T-helper 1 cell (primary cell): ENCODE measurements around the gene CXCL14.

ENCODE experiments used
- DNase-seq, 5 donors: peaks; one replicate each; pipeline ENCODE4 v3.0.0-alpha.2; 2012 to 2020
- total RNA-seq, 4 donors: gene quantifications; one replicate each; lab custom pipeline; 2026; lab: John Stamatoyannopoulos, UW

Gene CXCL14, protein sequence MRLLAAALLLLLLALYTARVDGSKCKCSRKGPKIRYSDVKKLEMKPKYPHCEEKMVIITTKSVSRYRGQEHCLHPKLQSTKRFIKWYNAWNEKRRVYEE
- 0 reads per million in 4 donors for total RNA-seq

DNA sequence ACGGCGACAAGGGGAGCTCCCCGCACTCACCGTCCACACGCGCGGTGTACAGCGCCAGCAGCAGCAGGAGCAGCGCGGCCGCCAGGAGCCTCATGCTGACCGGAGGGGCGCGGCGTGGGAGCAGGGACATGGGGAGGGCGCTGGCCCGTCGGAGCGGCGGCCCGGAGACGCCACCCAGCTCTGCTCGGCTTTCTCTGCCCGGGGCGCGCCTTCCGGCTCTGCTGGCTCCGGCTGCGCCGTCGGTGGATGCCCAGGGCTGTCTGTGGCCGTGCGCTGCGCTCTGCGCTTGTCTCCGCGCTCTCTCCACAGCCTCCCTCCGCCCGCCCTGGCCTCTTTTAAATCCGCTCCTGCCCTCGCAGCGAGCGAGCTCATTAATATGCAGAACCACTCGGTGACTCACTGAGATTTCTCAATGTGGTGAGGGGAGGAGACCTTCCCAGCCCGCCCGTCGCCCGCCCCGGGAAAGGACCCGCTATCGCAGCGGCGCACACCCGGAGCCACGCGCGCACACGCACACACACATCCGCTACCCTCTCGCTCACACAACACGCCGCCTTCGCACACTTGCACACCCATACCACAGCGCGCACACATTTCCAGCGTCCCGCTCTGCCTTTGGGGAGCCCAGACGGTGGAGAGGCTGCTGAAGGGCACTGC lies at the start of gene CXCL14:
TSS of gene CXCL14 (minus strand) at position 307 of the 657 bp plus-strand sequence. CDS start at position 94, 213 bp downstream.
- no peak for DNase-seq

DNA sequence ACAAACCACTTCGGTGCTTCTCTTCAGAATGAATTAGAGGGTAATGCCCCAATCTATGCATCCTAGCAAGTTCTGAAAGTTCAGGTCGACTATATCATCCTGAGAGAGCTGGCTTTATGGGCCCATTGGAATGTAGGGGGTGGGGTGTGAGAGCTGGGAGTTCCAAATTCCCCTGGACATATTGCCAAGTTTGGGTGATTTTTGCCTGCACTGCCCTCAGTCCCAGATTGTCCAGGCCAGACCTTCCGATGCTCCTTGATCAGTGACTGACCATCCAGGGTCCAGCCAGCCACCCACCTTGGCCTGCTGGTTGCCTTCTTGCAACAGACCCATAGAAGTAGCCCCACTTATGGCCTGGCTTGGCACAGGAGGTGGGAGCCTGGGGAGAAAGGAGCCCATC lies 47.8 kb upstream of the CXCL14 start:
- DNase-seq = no peak

DNA sequence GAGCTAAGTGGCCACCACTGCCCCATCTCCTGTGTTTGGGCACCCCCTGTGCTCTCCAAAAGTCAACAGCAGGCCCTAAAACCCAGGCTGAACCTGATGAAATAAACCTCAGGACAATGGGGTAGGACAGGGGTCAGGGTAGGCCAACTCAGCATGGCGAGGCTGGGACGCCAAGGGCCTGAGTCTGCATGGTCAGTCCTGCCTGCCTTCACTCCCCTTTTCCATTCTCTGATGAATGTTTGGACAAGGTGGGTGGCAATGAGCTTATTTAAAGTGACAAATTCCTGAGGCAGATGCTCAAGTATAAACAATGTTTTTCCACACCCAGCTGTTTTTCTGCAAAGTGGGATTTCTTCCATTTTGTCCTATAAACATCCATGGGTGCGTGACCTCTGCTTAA lies 47.2 kb upstream of the CXCL14 start:
- DNase-seq = no peak

DNA sequence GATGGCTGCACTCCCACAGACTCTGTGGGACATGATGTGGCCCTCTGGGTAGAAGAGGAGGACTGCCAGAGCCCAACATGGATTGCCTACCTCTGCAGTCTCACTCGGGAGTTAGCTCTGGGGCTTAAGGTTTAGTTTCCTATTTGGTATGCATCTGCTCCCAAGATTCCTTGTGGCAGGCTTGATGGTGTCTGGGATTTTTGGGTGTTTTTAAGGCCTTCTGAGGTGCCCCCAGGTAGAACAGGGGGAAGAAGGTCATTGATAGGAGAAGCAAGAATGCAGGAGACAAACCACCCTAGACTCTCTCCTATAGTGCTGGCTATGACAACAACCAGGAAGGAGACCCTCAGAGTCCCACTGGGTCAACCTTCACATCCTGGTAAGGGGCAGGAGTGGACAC lies 46.7 kb upstream of the CXCL14 start:
- DNase-seq = no peak

DNA sequence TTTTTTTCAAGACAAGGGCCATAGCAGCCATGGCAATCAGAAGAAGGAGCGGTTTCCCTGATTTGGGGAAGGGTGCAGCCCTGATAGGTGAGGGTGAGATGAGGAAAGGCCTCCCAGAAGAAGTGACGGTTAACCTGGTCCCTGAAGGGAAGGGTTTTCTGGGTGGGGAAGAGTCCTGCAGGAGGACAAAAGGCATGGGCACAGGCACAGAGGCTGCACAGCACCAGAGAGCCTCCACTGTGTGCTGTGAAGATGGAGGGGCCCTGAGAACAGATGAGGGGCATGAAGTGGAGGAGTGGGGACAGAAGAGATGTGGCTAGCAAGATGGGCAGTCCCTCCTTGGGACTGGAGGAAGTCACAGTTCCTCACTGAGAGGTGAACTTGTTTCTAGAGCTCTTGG lies 46.3 kb upstream of the CXCL14 start:
- no peak for DNase-seq

DNA sequence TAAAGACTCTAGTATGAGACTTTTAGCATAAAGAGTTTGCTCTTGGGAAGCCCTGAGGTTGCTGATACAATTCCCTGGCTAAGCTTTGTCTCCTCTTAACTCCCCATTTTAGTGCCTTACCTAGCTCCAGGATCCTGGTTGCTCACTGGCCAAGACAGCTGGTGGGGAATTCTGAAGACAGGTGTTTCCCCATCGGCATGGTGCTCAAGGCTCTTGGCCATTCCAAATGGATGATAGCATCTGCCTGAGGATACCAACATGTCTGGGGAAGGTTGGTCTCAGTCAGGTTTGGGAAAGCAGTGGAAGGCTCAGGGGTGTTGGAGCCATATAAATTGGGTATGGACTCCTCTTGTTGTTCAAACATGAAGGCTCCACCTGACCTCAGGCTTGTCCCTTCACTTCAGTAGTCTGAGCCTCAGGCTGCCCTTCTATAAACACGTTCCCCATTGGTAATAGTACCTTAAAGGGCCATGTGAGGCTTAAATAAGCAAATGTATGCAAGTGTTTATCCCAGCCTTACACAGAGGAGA lies 44.5 kb upstream of the CXCL14 start:
- no peak for DNase-seq

DNA sequence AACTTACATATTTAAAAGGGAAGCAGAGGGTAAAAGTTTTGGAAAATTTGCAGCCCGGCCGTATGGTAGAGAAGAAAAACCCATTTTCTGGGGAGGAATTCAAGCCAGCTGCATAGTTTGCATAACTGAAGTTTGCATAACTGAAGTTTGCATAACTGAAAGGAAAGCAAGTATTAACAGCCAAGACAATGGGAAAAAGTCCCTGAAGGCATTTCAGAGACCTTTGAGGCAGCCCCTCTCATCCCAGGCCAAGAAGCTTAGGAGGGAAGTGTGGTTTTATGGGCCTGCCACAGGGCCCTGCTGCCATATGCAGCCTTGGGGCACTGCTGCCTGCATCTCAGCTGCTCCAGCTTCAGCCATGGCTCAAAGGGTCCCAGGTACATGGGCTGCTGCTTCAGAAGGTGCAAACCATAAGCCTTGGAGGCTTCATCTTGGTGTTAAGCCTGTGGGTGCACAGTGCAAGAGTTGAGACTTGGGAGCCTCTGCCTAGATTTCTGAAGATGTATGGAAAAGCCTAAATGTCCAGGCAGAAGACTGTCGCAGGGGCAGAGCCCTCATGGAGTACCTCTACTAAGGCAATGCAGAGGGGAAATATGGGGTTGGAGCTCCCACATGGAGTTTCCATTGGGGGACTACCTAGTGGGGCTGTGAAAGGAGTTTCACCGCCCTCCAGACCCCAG lies 36.9 kb upstream of the CXCL14 start:
- DNase-seq = no peak

DNA sequence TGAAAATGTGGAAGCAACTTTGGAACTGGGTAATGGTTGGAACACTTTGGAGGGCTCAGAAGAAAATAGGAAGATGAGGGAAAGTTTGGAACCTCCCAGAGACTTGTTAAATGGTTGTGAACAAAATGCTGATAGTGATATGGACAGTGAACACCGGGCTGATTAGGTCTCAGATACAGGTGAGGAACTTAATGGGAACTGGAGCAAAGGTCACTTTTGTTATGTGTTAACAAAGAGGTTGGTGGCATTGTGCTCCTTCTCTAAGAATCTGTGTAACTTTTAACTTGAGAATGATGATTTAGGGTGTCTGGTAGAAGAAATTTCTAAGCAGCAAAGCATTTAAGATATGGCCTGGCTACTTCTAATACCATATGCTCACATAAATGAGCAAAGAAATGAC lies 36.4 kb upstream of the CXCL14 start:
- DNase-seq = no peak

DNA sequence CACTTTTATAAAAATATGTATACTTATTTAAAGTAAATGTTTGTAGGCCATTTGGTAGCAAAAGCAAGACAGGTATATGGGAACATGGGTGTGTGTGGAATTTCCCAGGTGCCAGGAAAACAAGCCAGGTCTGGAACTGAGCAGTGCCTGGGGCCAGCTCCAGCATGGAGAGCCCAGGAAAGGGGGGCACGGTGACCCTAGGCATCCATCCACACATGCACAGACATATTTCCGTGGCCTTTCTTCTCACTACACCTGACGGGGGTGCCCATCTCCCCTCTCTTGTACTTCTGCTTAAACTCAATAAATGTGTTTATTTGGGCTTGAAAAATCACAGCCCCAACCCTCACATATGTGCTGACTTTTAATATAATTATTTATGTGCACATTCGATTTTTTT lies 31.2 kb upstream of the CXCL14 start:
- no peak for DNase-seq

DNA sequence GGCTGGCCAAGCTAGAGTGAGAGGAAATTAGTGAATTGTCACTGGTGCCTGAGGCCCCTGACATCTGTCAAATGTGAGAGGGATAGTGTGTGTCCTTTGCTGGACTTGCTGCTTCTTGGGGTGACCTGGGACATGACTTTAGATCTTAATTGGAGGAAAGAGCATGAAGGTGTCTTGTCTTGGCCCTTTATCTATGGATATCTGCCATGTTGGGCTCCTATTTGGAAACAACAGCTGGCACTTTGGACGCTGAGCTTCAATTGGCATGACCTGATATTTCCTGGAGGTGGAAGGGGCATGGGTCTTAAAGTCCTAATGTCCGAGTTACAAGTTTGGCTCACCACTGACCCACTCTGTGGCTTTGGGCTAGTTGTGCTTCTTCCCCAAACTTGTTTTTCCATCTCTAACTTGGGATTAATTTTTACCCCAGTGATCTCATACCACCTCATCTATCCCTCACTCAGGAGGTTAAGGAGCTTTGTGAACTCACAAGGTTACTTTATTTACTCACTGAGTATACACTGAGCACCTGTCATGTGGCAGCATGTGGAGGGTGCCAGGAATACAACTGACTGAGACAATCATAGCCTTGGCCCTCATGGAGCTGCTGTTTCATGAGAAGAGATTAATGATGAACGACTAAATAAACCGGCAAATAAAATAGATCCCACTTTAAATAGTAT lies 30.1 kb upstream of the CXCL14 start:
- no peak for DNase-seq

DNA sequence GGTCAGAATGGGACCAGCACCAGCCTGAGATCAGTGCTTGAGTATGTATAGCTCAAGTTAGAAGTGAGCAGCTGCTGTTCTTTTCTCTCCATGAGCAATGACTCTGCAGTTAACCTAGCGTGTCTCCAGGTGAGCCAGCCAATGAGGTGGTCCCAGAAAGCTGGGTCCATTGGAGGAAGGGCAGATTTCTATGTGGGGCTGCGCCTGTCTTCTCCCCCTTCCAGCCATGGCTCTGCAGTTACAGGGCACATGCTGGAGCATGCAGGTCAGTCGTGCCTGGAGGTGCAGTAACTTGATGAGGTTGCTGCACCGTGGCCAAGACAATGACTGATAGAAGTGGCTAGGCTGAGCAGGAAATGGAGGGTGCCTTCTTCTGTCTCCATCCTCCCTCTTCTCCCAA lies 29.6 kb upstream of the CXCL14 start:
- DNase-seq = no peak

DNA sequence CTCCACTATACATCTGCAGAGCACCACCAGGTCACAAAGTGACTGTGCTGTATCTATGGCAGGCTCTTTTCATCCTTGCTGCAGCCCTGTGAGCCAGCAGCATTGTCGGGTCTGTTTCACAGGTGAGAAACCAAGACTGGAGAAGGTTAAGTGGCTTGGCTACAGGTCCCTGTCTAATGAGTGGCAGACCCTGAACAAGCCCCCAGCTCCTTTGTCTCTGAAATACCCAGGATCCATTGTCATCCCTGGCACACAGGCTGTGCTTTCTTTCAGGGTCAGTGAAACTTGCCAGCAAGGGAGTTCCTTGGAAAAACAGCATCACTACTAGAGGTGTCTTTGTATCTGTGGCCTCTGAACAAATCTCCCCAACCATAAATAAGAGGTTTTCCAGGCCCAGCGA lies 27.6 kb upstream of the CXCL14 start:
- DNase-seq = no peak

DNA sequence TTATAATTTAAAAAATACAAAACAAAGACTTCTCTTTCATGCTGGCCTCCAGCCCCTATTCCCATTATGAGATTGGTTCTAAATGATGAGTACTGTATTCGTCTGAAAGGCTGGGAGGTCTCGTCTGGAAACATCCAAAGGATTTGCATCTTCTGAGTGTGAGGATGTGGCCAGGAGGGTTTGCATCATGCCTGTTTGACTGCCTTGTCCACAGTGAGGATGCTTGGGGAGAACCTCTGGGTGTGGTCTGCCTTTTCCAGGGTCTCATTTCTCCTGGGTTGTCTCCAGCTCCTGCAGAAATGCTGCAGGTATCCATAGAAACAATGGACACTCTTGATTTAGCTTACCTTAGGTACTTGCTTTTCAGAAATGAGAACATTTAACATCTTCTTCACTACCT lies 26.4 kb upstream of the CXCL14 start:
- DNase-seq = no peak

DNA sequence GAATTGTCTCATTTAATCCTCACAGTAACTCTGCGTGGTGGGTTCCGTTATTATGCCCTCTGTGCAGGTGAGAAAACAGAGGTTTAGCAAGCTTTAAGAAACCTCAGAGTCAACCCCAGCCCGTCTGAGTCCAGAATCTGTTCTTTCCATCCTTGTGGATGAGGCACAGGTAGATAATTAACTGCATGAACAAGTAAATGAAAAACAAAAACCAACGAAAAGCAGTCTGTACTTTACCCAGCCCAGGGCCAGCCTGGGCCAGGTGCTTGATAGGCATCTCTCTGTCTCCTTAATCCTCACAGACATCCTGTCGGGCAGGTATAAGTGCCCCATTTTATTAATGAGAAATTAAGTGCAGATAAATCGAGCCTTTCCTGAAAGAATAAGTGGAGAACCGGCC lies 25.3 kb upstream of the CXCL14 start:
- DNase-seq = no peak

DNA sequence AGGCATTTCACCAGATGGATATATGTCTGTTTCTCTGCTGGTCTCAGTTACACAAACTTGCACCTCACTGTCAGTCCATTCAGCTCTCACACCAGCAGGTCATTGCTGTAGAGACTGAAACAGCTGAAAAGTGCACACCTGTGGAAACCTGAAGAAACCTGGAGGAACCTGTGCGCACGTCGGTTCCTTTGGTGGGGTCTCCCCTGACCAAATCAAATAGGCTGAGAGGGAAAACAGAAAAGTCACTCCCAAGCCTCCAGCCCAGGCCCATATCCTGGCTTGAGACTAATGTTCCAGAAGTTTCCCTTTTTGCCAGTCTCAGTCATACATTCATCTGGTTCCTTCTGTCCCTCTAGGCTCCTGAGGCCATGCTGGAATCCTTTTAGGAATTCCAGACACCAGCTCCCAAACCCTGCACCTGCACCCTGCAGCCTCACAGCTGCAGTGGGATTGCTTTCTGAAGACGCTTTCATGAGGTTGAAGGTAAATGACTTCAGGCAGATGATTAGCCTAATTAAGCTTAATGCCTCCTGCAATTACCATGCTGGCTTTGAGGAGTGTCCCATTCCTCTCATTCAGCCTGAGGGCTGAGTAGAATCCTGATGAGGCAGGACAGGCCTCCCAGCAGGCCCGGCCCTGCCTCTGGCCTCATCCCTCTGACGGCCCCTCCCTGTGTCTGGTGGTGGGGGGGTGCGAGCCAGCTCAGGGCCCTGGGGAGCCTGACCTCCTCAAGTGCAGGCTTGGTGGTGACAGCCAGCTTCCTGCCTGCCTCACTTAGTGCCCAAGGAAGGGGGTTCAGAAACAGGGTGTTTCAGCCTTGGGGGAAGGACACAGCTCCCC lies 24.3 kb upstream of the CXCL14 start:
- DNase-seq = no peak

DNA sequence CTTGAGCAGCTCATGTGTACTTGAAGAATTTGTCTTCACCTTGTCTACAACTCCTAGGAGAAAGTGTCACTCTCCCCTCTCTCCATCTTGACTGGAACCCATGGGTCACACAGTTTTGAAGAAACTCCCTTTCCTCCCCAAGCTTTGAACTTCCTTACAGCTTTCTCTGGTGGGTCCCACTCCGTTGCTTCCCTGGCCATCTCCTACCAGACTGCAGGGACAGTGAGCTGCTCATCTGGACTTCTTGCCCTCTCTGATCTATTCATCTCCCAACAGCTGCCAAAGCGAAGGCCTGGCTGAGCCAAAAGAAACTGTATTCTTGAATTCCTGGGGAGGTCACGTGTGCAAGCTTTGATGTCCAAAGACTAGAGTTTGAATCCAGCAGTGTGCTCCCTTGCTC lies 22.7 kb upstream of the CXCL14 start:
- no peak for DNase-seq

DNA sequence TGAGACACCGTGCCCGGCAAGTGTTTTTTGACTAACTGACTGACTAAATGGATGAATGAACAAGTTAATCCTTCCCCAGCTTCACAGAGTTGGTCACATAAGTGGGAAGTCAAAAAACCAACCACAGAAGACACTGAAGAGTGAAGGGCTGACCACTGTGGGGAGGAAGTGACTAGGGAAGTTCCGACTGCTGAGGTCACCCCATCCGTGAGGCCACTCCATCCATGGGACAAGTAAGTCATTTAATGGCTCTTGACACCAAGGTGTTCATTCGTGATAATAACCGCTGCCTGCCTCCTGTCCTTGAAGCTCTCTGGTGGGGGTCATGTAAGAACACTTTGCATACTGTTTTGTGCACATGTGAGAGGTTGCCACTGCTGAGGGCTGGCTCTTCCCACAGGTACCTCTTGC lies 22.2 kb upstream of the CXCL14 start:
- DNase-seq = no peak

DNA sequence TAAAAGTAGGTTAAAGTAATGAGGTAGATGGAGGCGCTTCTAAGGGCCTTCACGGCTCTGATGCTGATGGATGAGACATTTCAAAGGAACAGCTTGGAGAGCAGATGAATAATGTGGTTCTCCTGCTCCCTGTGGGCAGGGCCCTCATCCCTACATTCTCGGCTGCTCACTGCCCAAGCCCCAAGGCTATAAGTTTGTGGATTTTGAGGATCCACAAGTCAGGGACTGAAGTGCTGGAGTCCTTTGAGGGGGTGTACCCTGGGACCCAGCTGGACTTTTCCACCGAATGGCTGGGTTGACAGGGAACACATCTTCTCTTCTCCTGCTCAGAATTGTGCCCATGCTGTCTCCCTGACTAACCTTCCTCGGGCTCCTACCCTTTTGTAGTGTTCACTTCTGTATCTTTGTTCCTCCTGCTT lies 21.4 kb upstream of the CXCL14 start:
- no peak for DNase-seq

DNA sequence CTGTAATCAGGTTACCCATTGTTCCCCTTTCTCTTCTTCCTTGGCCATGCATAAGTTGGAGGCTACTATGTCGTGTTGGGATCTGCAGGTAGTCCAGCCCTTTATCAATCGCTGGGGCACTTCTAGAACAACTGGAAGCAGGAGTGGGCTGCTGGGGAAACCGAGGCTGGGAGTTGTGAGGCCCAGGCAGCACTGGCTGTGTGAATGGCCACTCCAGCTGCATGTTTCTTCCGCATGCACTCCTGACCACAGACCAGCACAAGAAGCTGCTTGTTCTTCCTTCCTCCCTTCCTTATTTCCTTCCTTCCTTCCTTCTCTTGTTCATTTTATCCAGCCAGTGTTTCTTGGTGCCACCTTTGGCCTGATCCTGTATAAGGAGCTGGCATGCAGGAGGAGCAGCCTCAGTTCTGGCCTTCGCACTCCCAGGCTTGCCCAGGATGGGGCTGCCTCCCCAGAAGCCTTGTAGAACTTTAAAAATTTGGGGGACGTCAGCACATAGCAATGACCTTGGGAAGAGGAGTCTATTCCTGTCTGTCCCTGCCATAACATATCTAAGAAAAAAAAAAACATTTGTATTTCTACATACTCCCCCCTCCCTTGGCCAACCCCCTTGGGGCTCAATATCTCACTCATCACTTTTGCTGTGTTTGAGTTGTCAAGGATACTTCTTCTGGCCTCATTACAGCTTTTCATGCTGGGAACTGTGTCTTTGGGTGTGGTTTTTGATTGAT lies 20.8 kb upstream of the CXCL14 start:
- no peak for DNase-seq

DNA sequence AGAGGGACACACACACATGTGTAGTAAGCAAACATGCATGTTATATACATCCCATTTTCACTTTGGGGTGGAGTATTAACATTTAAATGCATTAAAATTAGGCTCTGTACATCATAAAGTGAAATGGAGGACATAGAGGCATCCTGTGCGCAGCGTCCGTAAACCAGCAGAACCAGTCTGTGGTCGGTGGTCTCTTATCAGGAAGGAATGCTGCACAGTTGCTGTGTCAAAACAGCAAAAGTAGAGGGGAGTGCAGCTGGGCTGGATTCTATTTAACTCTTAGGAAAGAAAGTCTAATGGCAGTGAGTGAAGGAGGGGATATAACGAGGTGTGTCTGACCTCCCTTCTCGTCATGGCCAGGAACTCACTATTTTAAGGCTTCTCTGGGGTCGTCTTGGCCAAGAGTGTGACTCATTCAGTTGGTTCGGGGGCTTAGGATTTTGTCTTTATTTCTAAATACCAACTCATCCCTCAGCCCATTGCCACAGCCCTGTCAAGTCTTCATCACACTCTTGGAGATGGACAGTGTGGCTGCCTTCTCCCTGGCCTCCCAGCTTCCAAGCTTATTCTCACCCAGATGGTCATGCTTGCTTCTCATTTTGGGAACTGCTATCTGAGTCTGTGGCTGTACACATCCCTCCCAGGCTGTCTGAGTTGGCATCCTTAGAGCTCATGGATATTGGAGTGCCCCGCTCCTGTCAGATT lies 20.1 kb upstream of the CXCL14 start:
- no peak for DNase-seq

DNA sequence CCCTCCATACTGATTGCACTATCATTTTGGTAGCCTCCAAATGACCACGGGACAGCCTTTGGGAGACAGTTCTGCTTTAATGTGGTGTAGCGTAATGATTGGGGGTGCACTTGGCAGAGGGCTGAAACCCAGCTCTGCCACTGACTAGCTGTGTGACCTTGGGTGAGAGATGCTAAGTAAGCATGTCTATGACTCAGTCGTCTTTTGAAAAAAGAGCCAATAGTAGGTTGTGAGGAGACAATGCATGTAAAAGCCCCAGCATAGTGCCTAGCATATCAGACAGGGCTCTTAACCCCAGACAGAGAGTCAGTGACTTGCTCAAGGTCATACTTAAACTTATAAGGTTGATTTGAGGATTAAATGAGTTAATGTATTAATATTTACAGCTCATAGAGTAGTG lies 18.0 kb upstream of the CXCL14 start:
- DNase-seq = no peak
